Measurements from ENCODE around the gene R3HDM2. TPM values are rescaled to one million over a fixed set of nuclear protein-coding genes. Genes with fewer than 3 reads are reported as not detected.

The R3HDM2 gene
- total RNA-seq, 1 experiment from 2014 or later: 45.4 TPM

DNA sequence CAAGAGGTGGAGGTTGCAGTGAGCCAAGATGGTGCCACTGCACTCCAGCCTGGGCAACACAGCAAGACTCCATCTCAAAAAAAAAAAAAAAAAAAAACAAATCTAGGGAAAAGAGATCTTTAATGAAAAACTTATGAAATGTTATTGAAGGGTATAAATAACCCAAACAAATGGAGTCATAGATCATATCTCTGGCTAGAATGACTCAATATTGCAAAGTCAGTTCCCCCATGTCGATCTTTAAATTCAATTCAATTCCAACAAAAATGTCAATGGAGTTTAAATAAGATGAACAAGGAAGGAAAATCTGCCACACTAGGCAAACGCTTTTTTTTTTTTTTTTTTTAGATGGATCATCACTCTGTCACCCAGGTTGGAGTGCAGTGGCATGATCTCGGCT lies 78.7 kb downstream of the R3HDM2 start:
- H3K27ac ChIP-seq (ENCODE audit: low read depth, low read length): no peak overlapping the region
- RAD21 ChIA-PET (ENCODE audit: low non-redundant PET in 1 of 2, low total read pairs in 2 of 2, uncharacterized antibody in 2 of 2, unreplicated experiment in 2 of 2): no interaction called here
- no peak for DNase-seq (ENCODE audit: low read depth, low spot score)

More for the DNA sequence above, 78.7 kb downstream of the R3HDM2 start:
- Histone ChIP-seq H3K36me3 (ENCODE audit: control insufficient read depth in 1 of 2, insufficient read depth in 2 of 2, low read length in 2 of 2) (no peaks in the 10 kb centered on the region), H3K27me3 (ENCODE audit: insufficient read depth, low read length) (no peaks in the 10 kb centered on the region), H3K4me3 (replicated peaks in 1 of 2; ENCODE audit: low read depth in 1 of 2, low read length in 2 of 2) (no peak overlapping the region), H3K9me2 (ENCODE audit: insufficient read depth) (no peaks in the 10 kb centered on the region), H3K9me3 (ENCODE audit: control insufficient read depth in 1 of 2, insufficient read depth in 1 of 2, low read depth in 1 of 2, low read length in 2 of 2) (no peaks in the 10 kb centered on the region), H3K9ac (ENCODE audit: low read length) (no peak overlapping the region), H3K4me2 (ENCODE audit: low read length) (no peak overlapping the region), H4K20me1 (ENCODE audit: insufficient read depth) (no peaks in the 10 kb centered on the region), H2AFZ (ENCODE audit: low read depth, low read length, poor library complexity, severe bottlenecking) (no peak overlapping the region), H3K79me2 (ENCODE audit: insufficient read depth, low read length) (no peaks in the 10 kb centered on the region), H3K4me1 (ENCODE audit: control insufficient read depth in 1 of 2, insufficient read depth in 2 of 2, low read length in 2 of 2) (peaks cover 2 to 15% of the 10 kb centered on the region in 2 experiments; a peak in 3 of 4 replicates)
- no TSS peak for BruUV-seq (replicated peaks)
- POLR2A ChIA-PET: no interaction called here
- intact Hi-C loops (cut with micrococcal nuclease): no loop called here
- CTCF ChIA-PET: no interaction called here
- TF ChIP-seq ELF1 (IDR thresholded peaks at IDR 0.05; ENCODE audit: borderline replicate concordance, low read depth) (no peak), TCF7L2 (IDR thresholded peaks at IDR 0.05; ENCODE audit: borderline replicate concordance, extremely low read depth, insufficient read depth, insufficient read length) (no peak), EZH2phosphoT487 (IDR thresholded peaks at IDR 0.05; ENCODE audit: borderline replicate concordance) (no peak), ATF3 (IDR thresholded peaks at IDR 0.05) (no peak), CEBPB (IDR thresholded peaks at IDR 0.05; ENCODE audit: low read depth) (no peak), SP1 (IDR thresholded peaks at IDR 0.05; ENCODE audit: low read depth) (no peak), EGR1 (IDR thresholded peaks at IDR 0.05; ENCODE audit: low read depth) (no peak), REST (IDR thresholded peaks at IDR 0.05; ENCODE audit: low read depth) (no peak), YY1 (IDR thresholded peaks at IDR 0.05; ENCODE audit: extremely low read depth, insufficient replicate concordance, low read depth, low read length) (no peak)
- TF ChIP-seq, protein P1, sequence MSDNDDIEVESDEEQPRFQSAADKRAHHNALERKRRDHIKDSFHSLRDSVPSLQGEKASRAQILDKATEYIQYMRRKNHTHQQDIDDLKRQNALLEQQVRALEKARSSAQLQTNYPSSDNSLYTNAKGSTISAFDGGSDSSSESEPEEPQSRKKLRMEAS (IDR thresholded peaks at IDR 0.05): no peak
- TF ChIP-seq, protein P2, sequence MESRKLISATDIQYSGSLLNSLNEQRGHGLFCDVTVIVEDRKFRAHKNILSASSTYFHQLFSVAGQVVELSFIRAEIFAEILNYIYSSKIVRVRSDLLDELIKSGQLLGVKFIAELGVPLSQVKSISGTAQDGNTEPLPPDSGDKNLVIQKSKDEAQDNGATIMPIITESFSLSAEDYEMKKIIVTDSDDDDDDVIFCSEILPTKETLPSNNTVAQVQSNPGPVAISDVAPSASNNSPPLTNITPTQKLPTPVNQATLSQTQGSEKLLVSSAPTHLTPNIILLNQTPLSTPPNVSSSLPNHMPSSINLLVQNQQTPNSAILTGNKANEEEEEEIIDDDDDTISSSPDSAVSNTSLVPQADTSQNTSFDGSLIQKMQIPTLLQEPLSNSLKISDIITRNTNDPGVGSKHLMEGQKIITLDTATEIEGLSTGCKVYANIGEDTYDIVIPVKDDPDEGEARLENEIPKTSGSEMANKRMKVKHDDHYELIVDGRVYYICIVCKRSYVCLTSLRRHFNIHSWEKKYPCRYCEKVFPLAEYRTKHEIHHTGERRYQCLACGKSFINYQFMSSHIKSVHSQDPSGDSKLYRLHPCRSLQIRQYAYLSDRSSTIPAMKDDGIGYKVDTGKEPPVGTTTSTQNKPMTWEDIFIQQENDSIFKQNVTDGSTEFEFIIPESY (IDR thresholded peaks at IDR 0.05; ENCODE audit: extremely low read depth, insufficient replicate concordance, low read length): no peak
- TF ChIP-seq, protein P3, sequence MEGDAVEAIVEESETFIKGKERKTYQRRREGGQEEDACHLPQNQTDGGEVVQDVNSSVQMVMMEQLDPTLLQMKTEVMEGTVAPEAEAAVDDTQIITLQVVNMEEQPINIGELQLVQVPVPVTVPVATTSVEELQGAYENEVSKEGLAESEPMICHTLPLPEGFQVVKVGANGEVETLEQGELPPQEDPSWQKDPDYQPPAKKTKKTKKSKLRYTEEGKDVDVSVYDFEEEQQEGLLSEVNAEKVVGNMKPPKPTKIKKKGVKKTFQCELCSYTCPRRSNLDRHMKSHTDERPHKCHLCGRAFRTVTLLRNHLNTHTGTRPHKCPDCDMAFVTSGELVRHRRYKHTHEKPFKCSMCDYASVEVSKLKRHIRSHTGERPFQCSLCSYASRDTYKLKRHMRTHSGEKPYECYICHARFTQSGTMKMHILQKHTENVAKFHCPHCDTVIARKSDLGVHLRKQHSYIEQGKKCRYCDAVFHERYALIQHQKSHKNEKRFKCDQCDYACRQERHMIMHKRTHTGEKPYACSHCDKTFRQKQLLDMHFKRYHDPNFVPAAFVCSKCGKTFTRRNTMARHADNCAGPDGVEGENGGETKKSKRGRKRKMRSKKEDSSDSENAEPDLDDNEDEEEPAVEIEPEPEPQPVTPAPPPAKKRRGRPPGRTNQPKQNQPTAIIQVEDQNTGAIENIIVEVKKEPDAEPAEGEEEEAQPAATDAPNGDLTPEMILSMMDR (IDR thresholded peaks at IDR 0.05 in 2 of 3, conservative IDR thresholded peaks at IDR 0.05 in 1 of 3; ENCODE audit: borderline replicate concordance in 1 of 3, insufficient read depth in 1 of 3, low read depth in 2 of 3, low read length in 2 of 3): no peak
- no peak for ATAC-seq

Measured in HCT116 (cell line).